ENCODE results near the gene CDH23.
A peak's percentile ranks its signal among the peaks of the same experiment; 100 is the strongest.

CDH23 gene

GRCh38 chr10:71856619-71857018, 459.9 kb downstream of the CDH23 start:
- no peak for DNase-seq (ENCODE audit: low read depth)

- DNase-seq (ENCODE audit: low read depth): no peak
Measured at GRCh38 chr10:71857934-71858890, 461.5 kb downstream of the CDH23 start.

GRCh38 chr10:71860243-71861029, 463.7 kb downstream of the CDH23 start:
- DNase-seq (ENCODE audit: low read depth): peak; percentile 99

GRCh38 chr10:71863203-71863602, 466.5 kb downstream of the CDH23 start:
- DNase-seq (ENCODE audit: low read depth): no peak

GRCh38 chr10:71864911-71865361, 468.2 kb downstream of the CDH23 start:
- no peak for DNase-seq (ENCODE audit: low read depth)
